CD4-positive, alpha-beta T cell treated with Interferon alpha-2 for 1 hour (primary cell): ENCODE measurements around the gene ADCY4.
"Not testable (repeated sequence)": the region's sequence is repeated elsewhere in the genome, so short reads cannot be mapped to it uniquely, and the experiment has no call there.

Source experiments
- DNase-seq, 2 donors: peaks; one replicate each; pipeline ENCODE4 v3.0.0-alpha.2; 2020 to 2022

Gene ADCY4

DNA sequence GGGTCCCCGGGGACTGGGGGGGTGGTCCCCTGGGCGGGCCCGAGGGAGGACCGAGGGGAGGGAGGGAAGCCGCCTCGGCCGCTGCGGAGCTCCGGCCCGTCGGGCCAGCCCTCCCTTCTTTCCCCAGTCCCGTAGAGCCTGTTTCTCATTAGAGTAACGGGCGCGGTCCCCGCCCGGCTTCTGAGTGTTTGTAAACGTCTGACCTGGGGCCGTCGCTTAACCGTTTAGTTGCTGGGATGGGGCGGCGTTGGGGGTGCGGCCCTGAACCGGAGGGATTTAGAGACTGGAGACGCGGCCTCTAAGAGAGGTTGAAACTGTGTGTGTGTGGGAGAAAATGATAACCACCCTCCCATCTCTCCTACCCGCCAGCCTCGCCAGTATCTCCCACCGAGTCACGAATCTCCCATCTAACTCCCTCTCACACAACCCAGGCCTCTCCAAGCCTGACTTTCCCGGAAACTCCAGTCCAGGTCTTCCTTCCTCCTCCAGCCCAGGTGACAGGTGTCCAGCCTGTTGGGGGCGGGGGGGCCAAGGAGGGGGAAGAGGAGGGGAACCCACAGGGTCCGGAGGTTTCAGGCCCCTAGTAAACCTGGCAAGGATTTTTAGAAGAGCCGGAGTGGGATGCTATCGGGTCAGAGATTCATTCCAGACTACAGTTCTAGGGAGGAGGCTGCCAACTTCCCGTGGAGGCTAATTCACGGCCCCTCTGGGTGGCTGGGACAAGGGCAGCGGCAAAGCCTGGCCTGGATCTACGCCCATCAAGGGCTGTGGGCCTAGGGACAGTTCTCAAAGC lies 32.0 kb upstream of the ADCY4 start:
- DNase-seq, result peak; percentile 21 to 79

DNA sequence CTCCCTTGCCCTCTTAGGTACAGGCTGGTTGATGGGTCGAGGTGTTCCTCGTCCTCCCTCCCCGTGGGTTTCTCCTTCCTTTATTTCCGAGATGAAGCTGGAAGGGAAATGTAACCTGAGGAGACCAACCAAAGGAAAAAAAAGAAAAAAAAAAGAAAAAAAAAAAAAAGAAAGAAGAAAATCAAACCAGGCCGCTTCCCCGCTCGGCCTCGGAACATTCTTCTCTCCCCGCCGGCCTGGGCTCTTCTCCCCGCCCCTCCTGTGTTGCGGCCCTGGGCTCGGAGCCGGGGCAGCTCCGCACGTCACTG lies 31.5 kb upstream of the ADCY4 start:
- no peak for DNase-seq

DNA sequence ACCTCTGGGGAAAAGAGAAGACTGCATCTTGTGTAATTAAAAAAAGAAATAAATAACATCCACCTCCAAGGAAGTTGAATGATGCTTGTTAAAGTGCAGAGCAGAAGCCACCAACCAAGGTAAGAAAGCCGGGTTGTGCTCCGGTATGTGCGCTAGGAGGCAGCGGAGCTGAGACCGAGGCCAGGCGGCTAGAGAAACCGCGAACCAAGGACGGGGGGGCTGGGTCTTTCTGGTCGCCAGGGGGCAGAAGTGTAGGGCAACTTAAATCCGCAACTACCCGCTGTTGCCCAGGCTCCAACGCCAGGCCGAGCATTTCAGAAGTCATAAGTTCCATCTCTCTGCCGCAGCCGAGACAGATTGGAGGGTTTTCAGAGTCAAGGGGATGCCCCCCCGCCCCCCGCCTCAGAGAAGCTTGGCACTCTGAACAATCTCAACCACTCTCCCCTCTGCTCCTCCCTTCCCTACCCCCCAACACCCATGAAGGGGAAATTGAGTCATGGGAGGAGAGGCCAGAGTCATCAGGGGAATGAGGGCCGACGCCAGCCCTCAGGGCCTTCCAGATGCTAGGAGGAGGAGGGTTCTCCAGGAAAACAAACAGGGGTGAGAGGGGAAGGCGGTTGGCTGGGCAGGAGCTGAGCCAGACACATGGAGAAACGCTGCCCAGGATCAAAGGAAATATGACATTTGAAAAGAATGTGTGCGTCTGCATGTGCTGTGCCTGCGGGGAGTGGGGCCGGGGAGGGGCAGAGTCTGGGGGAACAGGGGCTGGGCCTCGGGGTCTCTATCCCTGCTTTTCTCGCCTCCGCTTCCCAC lies 30.9 kb upstream of the ADCY4 start:
- DNase-seq, result peak; percentile 69 to 80

DNA sequence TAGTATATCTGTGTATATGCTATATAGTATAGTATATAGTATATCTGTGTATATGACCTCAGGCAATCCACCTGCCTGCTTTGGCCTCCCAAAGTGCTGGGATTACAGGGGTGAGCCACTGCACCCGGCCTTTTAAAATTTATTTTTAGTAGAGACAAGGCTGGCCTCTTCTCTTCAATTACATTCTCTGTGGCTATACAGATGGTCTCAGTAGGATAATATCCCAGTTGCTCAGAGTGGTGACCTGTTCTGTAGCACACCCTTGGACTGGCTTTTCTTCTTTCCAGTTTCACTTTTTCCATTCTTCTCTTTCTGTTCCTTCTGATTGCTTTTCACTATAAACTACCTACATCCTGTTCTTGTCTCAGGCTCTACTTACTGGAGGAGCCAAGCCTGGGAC lies 30.0 kb upstream of the ADCY4 start:
- no peak for DNase-seq

DNA sequence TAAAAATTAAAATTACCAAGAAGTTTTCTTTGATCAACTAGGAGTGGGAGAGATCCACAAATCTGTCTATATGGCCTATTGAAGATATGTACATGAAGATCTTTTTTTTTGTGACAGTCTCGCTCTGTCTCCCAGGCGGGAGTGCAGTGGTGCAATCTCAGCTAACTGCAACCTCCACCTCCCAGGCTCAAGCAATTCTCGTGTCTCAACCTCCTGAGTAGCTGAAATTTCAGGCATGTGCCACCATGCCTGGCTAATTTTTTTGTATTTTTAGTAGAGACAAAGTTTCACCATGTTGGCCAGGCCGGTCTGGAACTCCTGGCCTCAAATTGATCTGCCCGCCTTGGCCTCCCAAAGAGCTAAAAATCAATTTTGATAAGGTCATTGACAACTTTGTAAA lies 28.5 kb upstream of the ADCY4 start:
- DNase-seq, result no peak

DNA sequence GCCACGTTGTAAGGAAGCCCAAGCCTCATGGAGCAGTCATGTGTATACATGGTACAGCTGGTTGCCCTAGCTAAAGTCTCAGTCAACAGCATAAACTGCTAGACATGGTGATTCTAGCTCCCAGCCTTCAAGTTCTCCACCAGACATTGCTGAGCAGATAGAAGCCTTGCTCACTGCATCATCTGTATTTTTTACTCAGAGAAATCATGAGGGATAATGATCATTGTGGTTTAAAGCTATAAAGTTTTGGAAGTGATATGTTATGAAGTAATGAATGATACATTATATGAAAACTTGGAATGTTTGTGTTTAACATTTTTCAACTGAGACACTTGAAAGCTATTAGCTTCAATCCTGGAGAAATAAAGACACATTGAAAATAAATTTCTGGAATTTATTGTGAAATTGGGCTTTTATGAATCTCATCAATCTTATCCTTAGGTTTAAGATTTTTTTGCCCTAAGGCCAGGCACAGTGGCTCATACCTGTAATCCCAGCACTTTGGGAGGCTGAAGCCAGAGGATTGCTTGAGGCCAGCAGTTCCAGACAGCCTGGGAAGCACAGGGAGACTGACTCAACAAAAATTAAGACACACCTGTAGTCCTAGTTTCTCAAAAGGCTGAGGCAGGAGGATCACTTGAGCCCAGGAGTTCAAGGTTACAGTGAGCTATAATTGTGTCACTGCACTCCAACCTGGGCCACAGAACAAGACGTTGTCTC lies 27.5 kb upstream of the ADCY4 start:
- no peak for DNase-seq

DNA sequence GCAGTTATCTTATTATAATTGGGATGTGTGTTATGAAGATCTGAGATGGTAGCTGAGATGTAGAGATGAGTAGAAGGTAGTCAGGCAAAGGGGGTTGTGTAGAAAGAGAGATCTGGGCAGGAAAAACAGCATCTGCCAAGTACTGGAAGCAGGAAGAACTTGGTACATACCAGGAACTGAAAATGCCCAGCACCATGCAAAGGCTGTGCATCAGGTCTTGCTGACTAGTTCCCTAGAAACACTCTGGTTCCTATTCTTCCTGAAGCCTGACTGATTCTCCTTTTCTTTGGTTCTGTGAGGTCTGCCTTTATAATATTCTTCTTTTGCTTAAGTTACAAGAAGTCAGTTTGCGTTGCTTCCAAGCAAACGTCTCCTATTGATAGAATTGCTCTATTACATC lies 26.5 kb upstream of the ADCY4 start:
- DNase-seq, result no peak

DNA sequence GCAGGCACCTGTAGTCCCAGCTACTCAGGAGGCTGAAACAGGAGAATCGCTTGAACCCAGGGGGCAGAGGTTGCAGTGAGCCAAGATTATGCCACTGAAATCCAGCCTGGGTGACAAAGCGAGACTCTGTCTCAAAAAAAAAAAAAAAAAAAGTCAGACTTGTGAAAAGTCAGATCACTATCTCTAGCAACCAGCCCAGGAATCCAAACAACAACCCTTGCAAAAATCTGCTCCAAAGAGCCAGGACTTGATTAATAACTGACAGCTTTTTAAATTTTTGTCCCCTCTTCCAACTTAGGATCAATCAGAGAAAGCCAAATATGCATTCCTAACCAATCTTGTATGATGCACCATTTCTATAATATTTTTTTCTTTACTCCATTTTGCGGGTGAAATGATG lies 25.4 kb upstream of the ADCY4 start:
- DNase-seq, result no peak

DNA sequence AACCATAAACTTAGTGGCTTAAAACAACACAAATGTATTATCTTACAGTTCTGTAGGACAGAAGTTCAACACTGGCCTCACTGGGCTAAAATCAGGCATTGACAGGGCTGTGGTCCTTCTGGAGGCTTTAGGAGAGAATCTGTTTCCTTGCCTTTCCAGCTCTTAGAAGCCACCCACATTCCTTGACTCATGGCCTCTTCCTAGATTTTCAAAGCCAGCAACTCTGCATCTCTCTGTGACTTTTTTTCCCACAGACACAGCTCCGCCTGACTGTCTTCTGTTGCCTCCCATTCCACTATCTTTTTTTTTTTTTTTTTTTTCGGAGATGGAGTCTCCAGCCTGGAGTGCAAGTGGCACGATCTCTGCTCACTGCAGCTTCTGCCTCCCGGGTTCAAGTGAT lies 21.3 kb upstream of the ADCY4 start:
- no peak for DNase-seq

DNA sequence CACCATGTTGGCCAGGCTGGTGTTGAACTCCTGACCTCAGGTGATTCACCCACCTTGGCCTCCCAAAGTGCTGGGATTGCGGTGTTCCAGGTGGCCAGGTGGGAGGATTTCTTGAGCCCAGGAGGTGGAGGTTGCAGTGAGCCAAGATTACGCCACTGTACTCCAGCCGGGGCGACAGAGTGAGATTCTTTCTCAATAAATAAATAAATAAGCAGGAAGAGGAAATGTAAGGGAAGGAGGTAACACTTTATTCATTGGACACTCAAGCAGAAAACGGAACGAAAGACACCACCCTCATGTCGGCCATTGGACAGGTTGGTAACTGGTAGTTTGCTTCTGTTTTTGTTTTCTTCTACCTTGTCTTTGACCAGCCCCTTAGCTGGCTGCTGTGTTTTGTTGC lies 20.1 kb upstream of the ADCY4 start:
- no peak for DNase-seq

DNA sequence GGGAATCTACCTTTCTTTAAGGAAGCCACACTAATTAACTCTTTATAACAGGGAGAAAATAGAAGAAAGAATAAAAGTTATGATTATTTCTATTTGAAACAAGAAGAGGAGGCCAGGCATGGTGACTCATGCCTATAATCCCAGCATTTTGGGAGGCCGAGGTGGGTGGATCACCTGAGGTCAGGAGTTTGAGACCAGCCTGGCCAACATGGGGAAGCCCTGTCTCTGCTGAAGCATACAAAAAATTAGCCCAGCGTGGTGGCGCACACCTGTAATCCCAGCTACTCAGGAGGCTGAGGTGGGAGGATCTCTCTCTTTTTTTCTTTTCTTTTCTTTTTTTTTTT lies 19.6 kb upstream of the ADCY4 start:
- not testable (repeated sequence) for DNase-seq

DNA sequence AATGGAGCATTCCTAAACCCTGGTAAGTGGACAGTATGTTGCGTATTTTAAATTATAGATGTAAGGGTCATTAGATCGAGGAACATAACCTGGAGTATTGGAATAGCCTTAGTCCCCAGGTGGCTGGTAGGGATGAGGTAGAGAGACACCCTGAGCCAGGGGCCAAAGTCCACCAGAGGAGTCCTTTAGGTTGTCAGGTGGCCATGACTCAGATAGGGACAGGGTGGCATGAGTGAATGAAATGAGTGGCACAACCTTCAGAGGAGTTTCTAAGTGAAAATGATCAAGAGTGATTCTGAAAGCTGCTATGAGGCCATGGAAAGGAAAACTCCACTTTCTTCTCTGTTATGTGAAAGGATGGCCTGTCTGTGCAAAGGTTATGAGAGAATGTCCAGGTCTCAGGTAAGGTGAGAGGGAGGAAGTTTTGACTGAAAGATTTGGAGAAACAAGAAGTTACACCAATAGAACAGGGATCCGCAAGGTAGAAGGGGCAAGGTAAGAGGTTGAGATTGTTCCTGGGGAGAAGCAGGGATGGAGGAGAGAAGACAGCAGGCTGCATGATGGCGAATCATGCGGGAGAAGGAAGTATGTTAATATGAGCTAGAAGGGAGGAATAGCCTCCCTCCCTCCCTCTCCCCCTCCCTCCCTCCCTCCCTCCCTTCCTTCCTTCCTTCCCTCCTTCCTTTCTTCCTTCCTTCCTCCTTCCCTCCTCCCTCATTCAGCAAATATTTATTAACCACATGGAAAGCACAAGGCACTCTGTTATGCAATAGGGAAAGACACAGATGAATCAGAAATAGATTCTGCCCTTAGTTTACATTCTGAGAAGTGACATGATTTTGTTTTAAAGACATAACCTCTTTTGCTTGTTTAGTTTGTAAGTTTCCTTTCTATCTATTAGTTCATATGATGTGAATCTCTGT lies 18.9 kb upstream of the ADCY4 start:
- no peak for DNase-seq

DNA sequence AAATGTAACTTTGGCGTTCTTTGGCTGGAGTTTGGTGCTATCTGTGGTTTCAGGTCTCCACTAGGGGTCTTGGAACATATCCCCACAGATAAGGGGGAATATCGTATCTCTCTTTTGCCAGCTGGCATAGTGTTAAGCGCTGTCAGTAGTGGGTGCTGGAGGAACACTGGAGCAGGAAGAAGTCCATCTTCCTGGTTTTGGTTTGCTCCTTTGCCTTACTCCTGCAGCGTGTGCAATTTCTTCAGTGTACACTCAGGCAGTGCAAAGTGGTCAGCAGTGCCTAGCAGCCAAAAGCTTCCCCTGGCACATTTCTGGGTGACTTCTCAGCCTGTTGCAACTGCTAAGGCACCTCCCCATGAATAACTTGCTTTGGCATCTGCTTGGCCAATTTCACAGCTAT lies 16.6 kb upstream of the ADCY4 start:
- DNase-seq, result no peak

DNA sequence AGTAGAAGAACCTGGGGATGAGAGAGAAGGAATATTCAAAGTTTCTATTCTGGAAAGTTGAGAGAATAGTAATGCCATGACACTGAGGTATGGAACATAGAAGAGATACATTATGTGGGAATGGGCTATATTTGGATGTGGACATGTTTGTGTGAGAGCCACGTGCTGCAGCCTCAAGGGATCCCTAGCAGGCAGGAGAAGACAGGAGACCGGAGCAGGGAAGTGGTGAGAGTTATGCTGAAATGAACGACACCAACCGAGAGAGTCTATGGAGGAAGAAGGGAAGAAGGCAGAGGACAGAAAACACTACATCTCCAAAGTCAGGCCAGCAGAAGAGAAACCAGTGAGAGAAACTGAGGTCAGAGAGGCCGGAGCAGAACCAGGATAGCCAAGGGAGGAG lies 14.9 kb upstream of the ADCY4 start:
- no peak for DNase-seq

DNA sequence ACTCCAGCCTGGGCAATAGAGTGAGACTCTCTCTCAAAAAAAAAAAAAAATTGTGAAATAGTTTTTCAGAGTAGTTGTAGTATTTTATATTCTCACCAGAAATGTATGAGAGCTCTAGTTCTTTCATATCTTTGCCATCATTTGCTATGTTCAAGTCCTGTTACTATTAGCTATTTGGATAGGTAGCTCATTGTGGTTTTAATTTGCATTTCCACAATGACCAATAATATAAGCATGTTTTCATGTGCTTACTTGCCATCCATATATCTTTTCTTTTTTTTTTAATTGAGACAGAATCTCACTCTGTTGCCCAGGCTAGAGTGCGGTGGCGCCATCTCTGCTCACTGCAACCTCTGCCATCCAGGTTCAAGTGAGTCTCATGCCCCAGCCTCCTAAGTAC lies 13.3 kb upstream of the ADCY4 start:
- no peak for DNase-seq

DNA sequence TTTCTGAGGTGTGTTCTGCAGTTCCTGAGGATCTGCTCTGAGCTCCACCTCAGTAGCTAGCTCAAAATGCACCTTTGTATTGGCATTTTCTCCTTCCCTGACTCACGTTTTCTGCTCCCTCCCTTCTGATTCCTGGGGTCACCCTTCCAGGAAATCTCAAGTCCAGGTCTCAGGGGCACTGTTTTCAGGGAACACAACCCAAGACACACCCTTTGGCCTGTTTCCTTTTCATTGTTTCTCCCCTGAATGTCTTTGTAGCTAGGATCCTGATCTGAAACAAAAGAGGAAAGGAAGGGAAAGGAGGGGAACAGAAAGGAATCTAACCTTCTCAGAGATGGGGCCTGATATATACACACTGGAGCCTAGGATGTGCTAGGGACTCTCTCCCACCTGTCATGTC lies 12.3 kb upstream of the ADCY4 start:
- no peak for DNase-seq

DNA sequence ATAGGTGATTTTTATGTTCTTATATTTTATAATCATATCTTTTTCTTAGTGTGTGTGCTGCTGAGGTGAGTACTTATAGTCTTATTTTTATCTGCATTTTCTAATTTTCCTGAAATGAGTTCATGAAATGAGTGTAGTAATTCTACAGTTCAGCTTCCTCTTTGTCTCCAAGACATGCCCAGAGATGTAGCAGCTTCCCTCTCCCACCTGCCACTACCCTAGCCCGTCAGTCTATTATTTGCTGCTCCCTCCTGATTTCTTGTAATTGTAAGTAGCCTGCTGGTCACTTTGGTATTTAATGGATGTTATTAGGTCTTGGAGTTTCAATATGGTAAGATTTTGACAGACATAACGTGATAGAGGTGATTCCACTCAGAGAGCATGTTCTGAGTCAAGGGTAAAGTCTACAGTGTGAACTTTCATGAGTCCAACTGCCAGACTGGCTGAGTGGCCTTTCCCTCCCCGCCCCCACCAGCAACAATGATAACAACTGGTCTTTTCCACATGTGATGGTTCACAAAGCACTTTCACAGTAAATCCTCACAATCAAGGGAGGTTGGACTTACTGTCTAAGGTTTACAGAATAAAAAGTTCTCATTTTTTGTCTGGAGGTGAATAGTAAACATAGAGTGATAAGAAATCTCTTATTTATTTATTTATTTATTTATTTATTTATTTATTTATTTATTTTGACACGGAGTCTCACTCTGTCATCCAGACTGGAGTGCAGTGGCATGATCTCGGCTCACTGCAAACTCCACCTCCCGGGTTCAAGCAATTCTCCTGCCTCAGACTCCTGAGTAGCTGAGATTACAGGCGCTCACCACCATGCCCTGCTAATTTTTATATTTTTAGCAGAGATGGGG lies 9.2 kb upstream of the ADCY4 start:
- no peak for DNase-seq

DNA sequence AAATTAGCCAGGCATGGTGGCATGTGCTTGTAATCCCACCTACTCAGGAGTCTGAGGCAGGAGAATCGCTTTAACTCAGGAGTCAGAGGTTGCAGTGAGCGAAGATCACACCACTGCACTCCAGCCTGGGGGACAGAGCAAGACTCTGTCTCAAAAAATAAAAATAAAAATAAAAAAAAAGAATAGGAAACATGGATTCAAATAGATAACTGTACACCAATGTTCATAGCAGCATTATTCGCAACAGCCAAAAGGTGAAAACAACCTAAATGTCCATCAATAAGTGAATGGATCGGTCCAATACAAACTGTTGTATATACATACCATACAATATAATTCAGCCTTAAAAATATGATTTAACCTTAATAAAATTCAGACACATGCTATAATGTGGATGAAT lies 8.0 kb upstream of the ADCY4 start:
- DNase-seq, result no peak

DNA sequence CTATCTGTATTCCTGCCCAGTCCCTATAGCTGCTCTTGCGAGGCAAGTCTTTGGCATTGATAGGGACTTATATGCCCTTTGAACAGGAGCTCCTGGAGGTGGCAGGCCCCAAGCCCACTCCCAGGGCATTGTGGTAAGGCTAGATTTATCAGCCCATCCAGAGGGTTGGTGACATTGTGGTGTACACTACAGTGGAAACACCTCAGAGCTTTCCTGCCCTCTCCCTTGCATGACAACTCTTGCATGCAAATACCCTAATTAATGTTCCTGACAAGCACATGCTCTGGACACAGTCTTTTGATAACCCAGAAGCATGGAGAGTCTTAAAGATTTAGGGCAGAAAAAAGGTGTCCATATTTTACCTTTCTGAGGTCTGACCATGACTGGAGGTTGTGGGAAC lies 5.7 kb upstream of the ADCY4 start:
- no peak for DNase-seq

DNA sequence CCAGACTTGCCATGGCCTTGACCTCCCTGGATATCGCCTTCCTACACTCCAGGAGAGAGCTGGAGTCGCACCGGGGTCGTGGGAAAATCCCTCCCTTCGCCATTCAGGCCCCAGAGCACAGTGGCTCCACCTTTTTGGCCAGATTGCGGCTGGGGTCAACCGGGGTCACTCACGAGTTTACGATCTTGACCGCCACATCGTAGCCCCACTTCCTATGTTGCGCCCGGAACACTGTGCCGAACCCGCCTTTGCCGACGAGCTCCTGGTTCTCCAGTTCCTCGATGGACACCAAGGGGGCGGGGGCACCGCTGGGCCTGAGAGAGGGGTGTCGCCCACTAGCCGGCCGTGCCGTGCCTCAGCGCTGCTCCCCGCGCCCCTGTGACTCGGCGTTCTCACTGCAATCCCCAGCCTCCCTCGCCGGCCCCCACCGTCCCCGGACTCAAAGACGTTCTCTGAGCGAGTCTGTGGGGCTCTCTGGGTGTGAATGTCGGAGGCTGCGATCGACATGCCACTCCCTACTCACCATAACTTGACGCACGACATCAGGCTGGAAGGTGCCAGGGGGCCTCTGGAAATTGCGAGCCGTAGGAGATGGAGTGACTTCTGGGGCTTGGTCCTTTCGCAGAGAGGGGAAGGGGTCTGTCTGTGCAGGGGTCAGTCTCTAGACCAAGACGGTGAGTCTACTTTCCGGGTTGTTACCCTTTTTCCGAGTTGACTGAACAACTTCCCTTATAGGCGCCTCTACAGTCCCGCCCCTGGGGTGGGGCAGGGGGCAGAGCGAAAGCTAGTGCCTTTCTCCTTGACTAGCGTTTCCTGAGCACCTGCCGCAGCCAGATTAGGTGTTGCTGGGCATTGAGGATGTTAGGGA lies 4.6 kb upstream of the ADCY4 start, which contains the start of gene RIPK3:
RIPK3 (minus strand) TSS at position 708 of the 868 bp plus-strand sequence; CDS start at position 543, 165 bp downstream.
- DNase-seq, result peak; percentile 61 to 74

DNA sequence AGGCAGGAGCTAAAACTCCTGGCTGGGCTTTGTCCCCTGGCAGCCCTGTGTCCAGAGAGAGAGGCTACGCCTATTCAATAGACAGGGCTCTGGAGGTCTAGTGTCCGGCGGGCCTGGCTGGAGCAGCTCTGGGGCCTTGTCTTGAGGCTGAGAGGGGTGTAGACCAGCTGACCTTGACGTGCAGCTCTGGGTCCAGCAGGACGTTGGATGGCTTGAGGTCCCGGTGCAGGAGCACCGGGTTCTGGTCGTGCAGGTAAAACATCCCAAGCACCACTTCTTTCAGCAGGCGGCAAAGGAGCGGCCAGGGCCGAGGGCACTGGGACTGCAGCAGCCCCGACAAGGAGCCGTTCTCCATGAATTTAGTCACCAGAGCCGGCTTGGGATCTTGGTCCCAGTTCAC lies 4.0 kb upstream of the ADCY4 start:
- no peak for DNase-seq
